A673 (cell line): ENCODE results near the gene SDHA. TPM values are rescaled to one million over a fixed set of nuclear protein-coding genes. Genes with fewer than 3 reads are reported as not detected.
"Not testable (repeated sequence)": the region's sequence is repeated elsewhere in the genome, so short reads cannot be mapped to it uniquely, and the experiment has no call there.

Experiments
- BruUV-seq: library from RNA; stranded (reverse); fragments of 400-500 nt; replicated peaks from 2 replicates; lab custom pipeline; 2021; lab: Mats Ljungman, UMichigan
- CTCF ChIA-PET: fragments of 300-600 bp; sonication (Branson Sonifier 250); formaldehyde crosslinking; loops from one replicate; lab custom pipeline; 2022; ENCODE audit warnings: antibody characterized with exemption; lab: Charles Lee
- POLR2A ChIA-PET: fragments of 300-600 bp; sonication (Branson Sonifier 250); formaldehyde crosslinking; loops from one replicate; lab custom pipeline; 2022; ENCODE audit warnings: antibody characterized with exemption; ENCODE audit not compliant: low non-redundant PET; lab: Charles Lee
- DNase-seq: peaks from one replicate; pipeline ENCODE4 v3.0.0-alpha.2; 2015; ENCODE audit warnings: low spot score
- H3K27ac ChIP-seq: fragments of 200-600 bp; sonication (generic); 2 replicates; pipeline ENCODE4 v1.5.1; 2016; ENCODE audit warnings: mixed run types, low read depth, mild to moderate bottlenecking, mixed read lengths, antibody characterized with exemption, low read length; ENCODE audit not compliant: poor library complexity, severe bottlenecking
- H3K27me3 ChIP-seq: fragments of 200-600 bp; sonication (generic); replicated peaks from 2 replicates; pipeline ENCODE4 v1.6.1; 2017; ENCODE audit warnings: mixed run types, low read depth, mild to moderate bottlenecking, mixed read lengths, antibody characterized with exemption, low read length; ENCODE audit not compliant: insufficient read depth, poor library complexity
- H3K36me3 ChIP-seq: fragments of 200-600 bp; sonication (generic); 2 replicates; pipeline ENCODE4 v1.6.1; 2016; ENCODE audit warnings: mixed run types, mild to moderate bottlenecking, mixed read lengths, antibody characterized with exemption, low read length; ENCODE audit not compliant: insufficient read depth, poor library complexity, severe bottlenecking
- H3K4me1 ChIP-seq: fragments of 200-600 bp; sonication (generic); 2 replicates; pipeline ENCODE4 v1.6.1; 2017; ENCODE audit warnings: mixed run types, mild to moderate bottlenecking, mixed read lengths, antibody characterized with exemption, low read length; ENCODE audit not compliant: insufficient read depth, poor library complexity, severe bottlenecking
- H3K4me3 ChIP-seq: fragments of 200-600 bp; sonication (generic); 2 replicates; pipeline ENCODE4 v1.5.1; 2016; ENCODE audit warnings: low read depth, mixed run types, mild to moderate bottlenecking, mixed read lengths, low read length; ENCODE audit not compliant: poor library complexity, severe bottlenecking
- H3K9me3 ChIP-seq: fragments of 200-600 bp; sonication (generic); 2 replicates; pipeline ENCODE4 v1.6.1; 2016; ENCODE audit warnings: mixed run types, low read depth, mild to moderate bottlenecking, mixed read lengths, antibody characterized with exemption, low read length; ENCODE audit not compliant: poor library complexity, severe bottlenecking
- CTCF ChIP-seq: fragments of 300-800, 200-600 bp; sonication (generic); conservative IDR thresholded peaks from 2 replicates; pipeline ENCODE4 v1.5.1; 2017; ENCODE audit warnings: low read depth, mild to moderate bottlenecking, antibody characterized with exemption, low read length, moderate library complexity, mixed read lengths
- EZH2 ChIP-seq: fragments of 200-600 bp; sonication (generic); IDR thresholded peaks from 2 replicates; pipeline ENCODE4 v1.6.1; 2017; ENCODE audit warnings: borderline replicate concordance, low read depth, mild to moderate bottlenecking, mixed read lengths, antibody characterized with exemption, low read length; ENCODE audit not compliant: poor library complexity, severe bottlenecking
- intact Hi-C: fragments of 100-400 bp; cut with micrococcal nuclease; formaldehyde crosslinking; loops from one replicate; pipeline ENCODE4 v1.10.0; 2022; ENCODE audit not compliant: unreplicated experiment
- total RNA-seq: library from RNA; stranded (reverse); gene quantifications from 2 replicates; pipeline ENCODE4 v1.2.3, GENCODE V29; 2021

SDHA gene
- total RNA-seq, 1 experiment from 2014 or later, result 132 TPM

GRCh38 chr5:231661-232060 is 13.5 kb downstream of the SDHA start:
- intact Hi-C loops, result no loop called here
- Histone ChIP-seq H3K27ac (no peak overlapping the region), H3K4me1 (no peaks in the 10 kb centered on the region), H3K27me3 (no peaks in the 10 kb centered on the region), H3K4me3 (no peak overlapping the region), H3K36me3 (peaks cover 67% of the 10 kb centered on the region), H3K9me3 (no peaks in the 10 kb centered on the region)
- CTCF ChIA-PET, result no interaction called here
- DNase-seq, result no peak
- BruUV-seq, result no TSS peak
- TF ChIP-seq CTCF (no peak), EZH2 (no peak)
- POLR2A ChIA-PET, result no interaction called here

- H3K36me3 ChIP-seq, result peaks cover 58% of the 10 kb centered on the region
- H3K9me3 ChIP-seq, H3K27ac ChIP-seq, H3K4me3 ChIP-seq, H3K4me1 ChIP-seq, POLR2A ChIA-PET, CTCF ChIA-PET, DNase-seq, BruUV-seq, intact Hi-C loops, H3K27me3 ChIP-seq: not testable (repeated sequence)
Observed at GRCh38 chr5:233426-233825, 15.3 kb downstream of the SDHA start.

- no peak overlapping the region for H3K4me3 ChIP-seq
- CTCF ChIA-PET, result no interaction called here
- H3K27me3 ChIP-seq, result no peaks in the 10 kb centered on the region
- TF ChIP-seq CTCF (no peak), EZH2 (no peak)
- POLR2A ChIA-PET, result no interaction called here
- no peak overlapping the region for H3K27ac ChIP-seq
- H3K4me1 ChIP-seq, result no peaks in the 10 kb centered on the region
- BruUV-seq, result no TSS peak
- intact Hi-C loops, result no loop called here
- no peak for DNase-seq
- H3K36me3 ChIP-seq, result peaks cover 54% of the 10 kb centered on the region
- no peaks in the 10 kb centered on the region for H3K9me3 ChIP-seq
Observed at GRCh38 chr5:234450-234849, 16.3 kb downstream of the SDHA start.

- H3K27ac ChIP-seq, H3K9me3 ChIP-seq, BruUV-seq, H3K4me3 ChIP-seq, POLR2A ChIA-PET, H3K27me3 ChIP-seq, intact Hi-C loops, H3K4me1 ChIP-seq, DNase-seq, CTCF ChIA-PET: not testable (repeated sequence)
- H3K36me3 ChIP-seq, result peaks cover 53% of the 10 kb centered on the region
Observed at GRCh38 chr5:235527-235926, 17.4 kb downstream of the SDHA start.

- H3K4me3 ChIP-seq, H3K27me3 ChIP-seq, DNase-seq, BruUV-seq, H3K9me3 ChIP-seq, POLR2A ChIA-PET, H3K4me1 ChIP-seq, H3K27ac ChIP-seq, CTCF ChIA-PET, intact Hi-C loops: not testable (repeated sequence)
- peaks cover 57% of the 10 kb centered on the region for H3K36me3 ChIP-seq
Observed at GRCh38 chr5:237931-238330, 19.8 kb downstream of the SDHA start.

- intact Hi-C loops, BruUV-seq, CTCF ChIA-PET, H3K9me3 ChIP-seq, DNase-seq, POLR2A ChIA-PET, H3K4me3 ChIP-seq, H3K27ac ChIP-seq, H3K4me1 ChIP-seq, H3K27me3 ChIP-seq: not testable (repeated sequence)
- peaks cover 46% of the 10 kb centered on the region for H3K36me3 ChIP-seq
Observed at GRCh38 chr5:240550-240949, 22.4 kb downstream of the SDHA start.
